HG03460 (cell line): ENCODE measurements around the gene HEXB.
A peak's percentile ranks its signal among the peaks of the same experiment; 100 is the strongest.

ENCODE experiments used
- ATAC-seq: cut with Tn5 transposase; IDR thresholded peaks from one replicate; pipeline ENCODE4 v1.9.1; 2021; ENCODE audit not compliant: unreplicated experiment

The HEXB gene

DNA sequence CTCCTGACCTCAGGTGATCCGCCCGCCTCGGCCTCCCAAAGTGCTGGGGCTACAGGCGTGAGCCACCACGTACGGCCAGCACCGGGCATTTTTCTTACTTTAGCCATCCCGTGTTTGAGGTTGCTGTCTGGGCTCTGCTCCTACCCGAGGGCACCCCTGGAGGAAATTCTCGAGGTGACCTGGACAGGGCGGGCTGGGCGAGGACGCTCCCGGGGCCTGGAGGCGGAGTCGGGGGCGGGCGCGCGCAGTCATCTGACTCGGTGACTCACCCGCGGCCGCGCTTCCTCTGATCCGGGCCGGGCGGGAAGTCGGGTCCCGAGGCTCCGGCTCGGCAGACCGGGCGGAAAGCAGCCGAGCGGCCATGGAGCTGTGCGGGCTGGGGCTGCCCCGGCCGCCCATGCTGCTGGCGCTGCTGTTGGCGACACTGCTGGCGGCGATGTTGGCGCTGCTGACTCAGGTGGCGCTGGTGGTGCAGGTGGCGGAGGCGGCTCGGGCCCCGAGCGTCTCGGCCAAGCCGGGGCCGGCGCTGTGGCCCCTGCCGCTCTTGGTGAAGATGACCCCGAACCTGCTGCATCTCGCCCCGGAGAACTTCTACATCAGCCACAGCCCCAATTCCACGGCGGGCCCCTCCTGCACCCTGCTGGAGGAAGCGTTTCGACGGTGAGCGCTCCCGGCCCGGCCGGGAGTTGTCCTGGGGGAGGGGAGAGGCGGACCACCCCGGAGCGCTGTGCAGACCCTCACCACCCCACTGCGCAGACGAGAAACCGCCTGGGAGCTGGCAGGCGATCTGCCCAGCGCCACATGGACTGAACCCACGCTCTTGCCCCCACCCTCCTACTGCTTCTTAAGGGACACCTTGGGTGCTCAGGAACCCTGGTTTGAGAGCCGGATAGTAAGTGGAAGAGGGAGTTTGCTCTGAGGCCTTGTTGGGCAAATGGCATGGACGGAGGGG, at the start of gene HEXB:
HEXB (plus strand) TSS at position 334 of the 952 bp plus-strand sequence; CDS start at position 362, 28 bp downstream.
- peak; percentile 84 for ATAC-seq

DNA sequence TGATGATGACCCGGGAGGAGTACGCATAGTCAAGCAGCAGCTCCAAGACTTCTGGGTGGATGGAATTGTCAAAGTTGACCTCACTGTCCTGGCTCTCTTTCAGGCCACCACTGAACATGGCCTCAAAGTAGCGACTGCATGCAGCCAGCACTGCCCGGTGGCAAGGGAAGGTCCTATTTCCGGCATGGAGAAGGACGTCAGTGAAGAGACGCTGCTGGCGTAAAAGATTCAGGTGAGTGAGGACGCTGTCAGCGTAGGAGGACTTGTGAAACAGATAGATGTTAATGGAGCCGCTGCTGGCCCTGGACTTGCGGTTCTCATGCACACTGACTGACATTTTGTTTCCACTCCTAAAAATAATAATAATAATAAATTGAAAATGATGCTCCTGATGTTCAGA, 48.9 kb upstream of the HEXB start:
- no peak for ATAC-seq

GRCh38 chr5:74636552-74636951, 48.5 kb upstream of the HEXB start:
- ATAC-seq: no peak

DNA sequence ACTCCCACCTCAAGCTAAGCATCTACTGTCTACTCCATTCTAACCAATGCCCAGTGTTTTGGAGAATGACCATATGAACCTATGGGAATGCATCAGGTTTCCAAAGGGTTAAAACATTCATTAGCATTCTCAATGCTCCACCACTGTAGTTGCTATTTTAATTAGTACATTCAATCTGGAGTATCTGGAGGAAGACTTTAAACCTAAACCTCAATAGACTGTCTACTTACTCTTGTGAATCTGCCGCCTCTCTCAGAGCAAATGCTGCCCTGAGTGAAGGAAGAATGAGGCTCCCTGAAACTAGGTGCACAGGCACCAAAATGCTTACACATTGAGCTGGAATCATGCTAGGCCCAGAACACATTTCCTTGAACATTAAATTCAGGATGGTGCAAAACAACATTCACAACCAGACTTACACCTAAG, 46.5 kb upstream of the HEXB start:
- no peak for ATAC-seq

GRCh38 chr5:74638970-74639806, 45.8 kb upstream of the HEXB start:
- ATAC-seq: peak; percentile 39

GRCh38 chr5:74639807-74640449, 45.1 kb upstream of the HEXB start:
- peak; percentile 10 for ATAC-seq

- ATAC-seq: peak; percentile 52
These were observed 44.5 kb upstream of the HEXB start, which contains the start of gene ENC1 for GRCh38 chr5:74640450-74640953. Gene ENC1, minus strand, starts transcription at chr5:74640728. Its CDS starts 4,243 bp downstream, at chr5:74636485.

DNA sequence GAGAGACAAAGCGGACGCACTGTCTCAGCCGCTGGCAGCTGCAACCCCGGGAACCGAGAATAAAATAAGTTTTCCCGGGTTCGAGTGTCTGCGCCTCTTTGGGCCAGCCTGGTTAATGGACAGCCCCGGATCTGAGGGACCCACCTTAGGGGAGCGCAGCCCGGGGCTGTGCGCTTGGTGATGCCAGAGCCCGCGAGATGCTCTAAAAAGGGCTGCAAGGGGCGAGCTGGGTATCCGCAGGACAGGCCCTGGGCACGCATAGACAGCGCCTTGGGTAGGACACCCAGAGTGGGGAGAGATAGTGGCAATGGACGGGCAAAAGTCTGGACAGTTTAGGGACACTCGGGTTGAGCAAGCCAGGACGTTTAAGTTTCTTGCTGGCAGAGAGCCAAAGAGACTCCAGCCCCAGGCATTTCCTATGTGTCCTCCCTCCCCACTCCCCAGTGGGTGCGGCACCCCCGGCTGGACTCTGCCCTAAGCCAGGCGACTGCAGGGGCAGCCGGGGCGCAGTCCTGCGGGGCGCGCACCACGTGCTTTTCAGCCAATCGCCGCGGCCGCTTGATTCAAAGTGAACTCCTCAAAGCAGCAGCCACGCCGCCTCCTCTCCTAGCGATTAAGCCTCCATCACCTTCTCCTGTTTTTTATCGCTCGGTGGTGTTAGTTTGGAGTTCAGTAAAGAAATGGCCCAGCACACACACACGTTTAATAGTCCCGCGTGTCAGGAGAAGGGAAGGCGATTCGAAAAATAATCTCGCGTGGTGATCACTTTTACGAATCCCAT, 43.9 kb upstream of the HEXB start:
- ATAC-seq: peak; percentile 13

DNA sequence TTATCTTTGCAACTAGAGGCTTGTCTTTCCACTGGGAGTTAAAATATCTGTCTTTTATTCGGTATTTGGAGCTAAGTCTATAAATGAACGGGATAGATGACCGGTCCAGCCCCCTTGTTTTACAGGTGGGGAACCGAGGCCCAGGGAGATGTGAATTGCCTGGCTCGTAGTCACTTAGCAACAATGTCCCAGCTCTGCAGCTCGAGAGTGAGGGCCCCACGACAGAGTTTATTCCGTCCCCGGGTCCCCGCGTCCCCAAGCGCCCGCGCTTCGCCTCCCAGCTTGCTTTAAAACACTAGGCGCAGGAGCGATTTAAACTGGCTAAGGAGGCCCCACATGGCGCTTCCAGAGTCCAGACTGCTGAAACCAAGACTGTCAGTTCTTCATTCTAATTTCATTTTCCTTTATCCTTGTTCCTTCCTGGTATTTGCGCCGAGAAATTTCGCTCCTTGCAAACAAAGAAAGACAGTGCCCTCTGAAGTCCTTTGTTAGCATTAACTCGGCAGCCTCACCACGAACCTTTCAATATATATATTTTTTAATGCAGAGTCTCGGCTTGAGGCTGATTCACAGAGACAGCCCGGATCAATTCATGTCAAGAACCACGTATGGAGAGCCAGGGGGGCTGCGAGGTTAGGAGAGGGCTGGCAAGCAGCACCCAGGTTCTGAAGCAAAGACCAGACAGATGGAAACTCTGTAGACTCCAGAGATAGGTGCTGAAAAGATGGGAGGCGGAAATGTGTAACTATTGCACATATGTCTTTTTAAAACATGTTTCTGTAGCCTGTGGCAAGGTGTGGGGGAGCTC, 43.1 kb upstream of the HEXB start:
- ATAC-seq: no peak

GRCh38 chr5:74642543-74642863, 42.5 kb upstream of the HEXB start:
- no peak for ATAC-seq

GRCh38 chr5:74643111-74643562, 41.9 kb upstream of the HEXB start:
- ATAC-seq: no peak

- no peak for ATAC-seq
These were observed 37.9 kb upstream of the HEXB start for GRCh38 chr5:74647096-74647495.

DNA sequence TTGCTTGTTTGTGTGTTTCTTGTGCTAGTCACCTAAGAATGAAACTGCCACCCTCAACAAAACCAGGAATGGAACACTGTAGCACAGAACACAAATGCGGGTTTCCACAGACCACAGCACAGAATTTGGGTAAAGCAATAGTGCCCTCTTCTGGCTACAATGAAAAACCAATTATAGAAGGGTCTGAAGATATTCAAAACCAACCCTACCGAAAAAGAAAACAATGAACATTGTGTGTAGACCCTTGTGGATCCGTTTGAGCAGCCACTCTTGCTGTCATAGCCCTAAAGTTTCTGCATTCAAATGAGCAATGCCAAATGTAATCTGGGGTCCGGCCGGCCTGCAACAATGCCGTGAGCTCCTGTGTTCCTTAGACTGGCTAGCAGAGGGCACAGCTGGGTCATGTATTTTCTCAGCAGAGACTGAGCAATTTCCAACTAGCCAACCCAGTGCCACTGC, 36.2 kb upstream of the HEXB start:
- ATAC-seq: peak; percentile 82

DNA sequence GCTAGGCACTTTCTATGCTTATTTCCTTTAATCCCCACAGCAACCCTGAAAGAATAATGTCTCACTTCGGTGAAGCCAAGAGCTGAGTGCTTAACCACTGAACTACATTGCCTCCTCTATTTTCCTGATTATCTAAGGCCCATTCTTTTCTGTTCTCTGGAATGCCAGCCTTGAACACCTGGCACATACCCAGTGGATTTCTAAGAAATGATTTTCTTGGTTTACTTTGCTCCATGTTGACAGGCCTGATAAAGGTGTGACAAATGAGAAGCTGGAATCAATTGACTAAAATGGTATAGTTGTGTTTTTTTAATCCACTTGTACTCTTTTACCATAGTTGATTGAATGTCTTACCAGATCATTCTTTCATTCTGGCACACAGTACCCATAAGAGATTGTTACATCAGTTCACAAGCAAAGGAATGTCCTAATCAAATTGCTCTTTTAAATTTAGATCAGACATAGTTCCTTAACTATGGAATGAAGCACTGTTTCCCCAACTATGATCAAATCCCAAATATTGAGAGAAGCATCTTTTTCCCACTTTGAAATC, 35.5 kb upstream of the HEXB start:
- no peak for ATAC-seq

DNA sequence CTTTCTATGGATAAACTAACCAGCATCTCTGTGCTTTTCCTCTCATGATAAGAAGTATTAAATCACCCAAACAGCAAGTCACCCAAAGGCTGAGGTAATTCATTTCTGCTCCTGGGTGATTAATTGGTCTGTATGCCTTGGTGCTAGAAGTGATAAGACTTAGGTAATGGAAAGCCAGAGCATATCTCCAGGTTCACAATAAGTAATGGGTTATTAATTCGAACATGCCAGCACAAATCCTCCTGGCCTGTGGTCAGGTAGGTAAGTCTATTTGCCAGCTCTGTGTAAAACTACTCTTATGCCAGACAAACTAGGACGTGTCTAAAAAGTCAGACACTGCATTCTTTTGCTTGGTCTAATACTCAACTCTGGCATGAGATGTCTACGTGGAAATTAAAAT, 33.3 kb upstream of the HEXB start:
- no peak for ATAC-seq

DNA sequence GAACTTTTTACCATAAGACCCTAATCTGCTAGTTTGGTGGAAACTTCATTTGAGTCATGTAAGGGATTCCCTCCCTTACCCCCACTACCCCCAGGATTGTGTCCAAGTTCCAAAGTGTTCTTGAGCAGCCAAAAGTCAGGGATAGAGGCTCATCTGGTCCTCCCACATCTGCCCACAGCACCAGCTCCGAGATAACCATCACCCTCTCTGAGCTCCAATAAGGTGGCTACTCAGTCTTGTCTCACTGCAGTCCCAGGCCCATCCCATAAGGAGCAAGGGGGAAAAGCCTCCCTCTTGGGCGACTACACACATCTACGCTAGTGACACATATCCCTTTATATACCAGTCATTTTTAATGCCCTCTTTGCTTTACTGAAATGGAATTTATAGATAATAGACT, 32.5 kb upstream of the HEXB start:
- no peak for ATAC-seq

GRCh38 chr5:74653991-74654390, 31.0 kb upstream of the HEXB start:
- ATAC-seq: no peak

GRCh38 chr5:74655206-74655605, 29.8 kb upstream of the HEXB start:
- ATAC-seq: no peak

DNA sequence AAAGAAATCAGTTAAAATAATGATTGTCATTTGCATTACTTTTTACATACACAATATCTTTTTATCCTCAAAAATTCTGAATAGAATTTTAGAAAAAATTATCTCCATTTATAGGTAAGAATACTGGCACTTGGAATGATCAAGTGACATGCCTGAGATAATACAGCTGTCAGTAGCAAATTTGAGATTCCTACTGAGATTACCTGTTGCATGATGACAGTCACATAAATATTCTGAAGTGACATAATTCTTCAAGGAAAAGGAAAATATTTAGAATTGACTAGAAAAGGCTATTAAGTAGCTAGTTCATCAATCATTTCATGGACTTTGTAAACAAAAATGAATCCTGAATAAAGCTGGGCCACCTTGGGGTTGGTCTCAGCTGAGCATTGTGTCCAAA, 29.3 kb upstream of the HEXB start:
- ATAC-seq: no peak
